Peyer's patch (tissue), 4 donors: ENCODE data around the gene FOLR2.

Experiments
- CTCF ChIP-seq, 6 experiments: fragments of 450-650 bp in 4 of 6; fragments of 200-600 bp in 2 of 6; sonication (generic) in 1 of 6; IDR thresholded peaks; one replicate each; pipeline ENCODE4 v1.5.1; 2017 to 2019; ENCODE audit warnings: antibody characterized with exemption in 6 of 6, mild to moderate bottlenecking in 3 of 6, moderate library complexity in 1 of 6
- POLR2A ChIP-seq, 2 donors: fragments of 450-650 bp; IDR thresholded peaks; one replicate each; pipeline ENCODE4 v1.5.1; 2017; ENCODE audit warnings: antibody characterized with exemption in 2 of 2, mild to moderate bottlenecking in 2 of 2, moderate library complexity in 2 of 2

GRCh38 chr11:72242141-72242540, 25.5 kb downstream of the FOLR2 start:
- TF ChIP-seq CTCF (IDR thresholded peaks at IDR 0.05) (no peak), POLR2A (IDR thresholded peaks at IDR 0.05) (no peak)
